Upper lobe of left lung (tissue), 6 donors: ENCODE measurements around the gene CDK5RAP1. TPM values are rescaled to one million over a fixed set of nuclear protein-coding genes. Genes with fewer than 3 reads are reported as not detected.

ENCODE experiments used
- ATAC-seq, 2 donors: fragments of 200-7000 bp; cut with Tn5 transposase; one replicate each; pipeline ENCODE4 v1.9.1; 2022; ENCODE audit warnings: mild to moderate bottlenecking in 2 of 2, moderate library complexity in 2 of 2; ENCODE audit not compliant: low FRiP score in 2 of 2
- DNase-seq, 2 donors: peaks; one replicate each; pipeline ENCODE4 v3.0.0-alpha.2; 2019 to 2020
- H3K27ac ChIP-seq, 4 donors: fragments of 200-600 bp; sonication (generic); one replicate each; pipeline ENCODE4 v1.5.1; 2016 to 2019
- H3K27me3 ChIP-seq, 4 donors: fragments of 200-600 bp; sonication (generic); one replicate each; pipeline ENCODE4 v1.5.1; 2017 to 2019
- H3K36me3 ChIP-seq, 4 donors: fragments of 200-600 bp; sonication (generic); one replicate each; pipeline ENCODE4 v1.5.1; 2016 to 2019
- H3K4me1 ChIP-seq, 4 donors: fragments of 200-600 bp; sonication (generic); one replicate each; pipeline ENCODE4 v1.5.1; 2018 to 2019
- H3K4me3 ChIP-seq, 4 donors: fragments of 200-600 bp; sonication (generic); one replicate each; pipeline ENCODE4 v1.5.1; 2017 to 2019; ENCODE audit warnings: mild to moderate bottlenecking in 2 of 4, moderate library complexity in 1 of 4
- H3K9me3 ChIP-seq, 4 donors: fragments of 200-600 bp; sonication (generic); one replicate each; pipeline ENCODE4 v1.5.1; 2018 to 2019
- CTCF ChIP-seq, 6 experiments: fragments of 450-650 bp in 4 of 6; fragments of 200-600 bp in 2 of 6; sonication (generic) in 2 of 6; IDR thresholded peaks; one replicate each; pipeline ENCODE4 v1.5.1; 2016 to 2019; ENCODE audit warnings: antibody characterized with exemption in 6 of 6
- EP300 ChIP-seq, 4 donors: sonication (generic); formaldehyde crosslinking; IDR thresholded peaks; one replicate each; pipeline ENCODE4 v1.5.1; 2017; ENCODE audit warnings: antibody characterized with exemption in 4 of 4, control low read depth in 2 of 4
- POLR2A ChIP-seq, 4 donors: fragments of 450-650 bp; IDR thresholded peaks; one replicate each; pipeline ENCODE4 v1.5.1; 2016 to 2017; ENCODE audit warnings: antibody characterized with exemption in 4 of 4, mild to moderate bottlenecking in 2 of 4
- POLR2AphosphoS5 ChIP-seq, 2 donors: sonication (generic); formaldehyde crosslinking; IDR thresholded peaks; one replicate each; pipeline ENCODE4 v1.5.1; 2017; ENCODE audit warnings: antibody characterized with exemption in 2 of 2
- WGBS, 2 donors: methylation state at CpG; one replicate each; pipeline ENCODE4 v1.1.5; 2017 to 2018; 5-methylcytosine and 5-hydroxymethylcytosine counted together
- total RNA-seq, 6 donors: library from RNA; depleted of rRNA in 4 of 6; stranded (reverse); fragments of >200 nt in 4 of 6; gene quantifications; one replicate each; pipeline versions ENCODE4 v1.1.0 to v1.2.1, GENCODE V29; 2016 to 2021
- donor health status: DM: no; HTN: no; CAD: no; lungs with moderate emphysema.
- donor health status: DM: no; HTN: yes; CAD: no; lungs with severe emphysema.

CDK5RAP1 gene
- total RNA-seq, 6 donors from 2014 or later, result 19.1 to 33.7 (median 25.0) TPM

- no peaks in the 10 kb centered on the region for H3K4me1 ChIP-seq
- H3K4me3 ChIP-seq, result no peak overlapping the region
- H3K9me3 ChIP-seq, result no peaks in the 10 kb centered on the region
- no peak for DNase-seq
- H3K36me3 ChIP-seq, result peaks cover 2 to 87% (median 42%) of the 10 kb centered on the region in 4 donors
- 86 to 91% methylated on average over 4 of the region's 4 CpGs for WGBS, 2 donors
- TF ChIP-seq POLR2A (IDR thresholded peaks at IDR 0.05) (no peak), POLR2AphosphoS5 (IDR thresholded peaks at IDR 0.05) (no peak), EP300 (IDR thresholded peaks at IDR 0.05) (no peak), CTCF (IDR thresholded peaks at IDR 0.05) (no peak)
- ATAC-seq, result peak in 1 of 2 donors; percentile 59
- H3K27ac ChIP-seq, result peak overlapping the region in 1 of 4 donors; percentile 37
- no peaks in the 10 kb centered on the region for H3K27me3 ChIP-seq
Measured at GRCh38 chr20:33373735-33374605, 27.3 kb downstream of the CDK5RAP1 start.

GRCh38 chr20:33372993-33373441 is 28.3 kb downstream of the CDK5RAP1 start:
- peak overlapping the region in 1 of 4 donors; percentile 7 for H3K27ac ChIP-seq
- 88 to 89% methylated on average over 1 to 4 of the region's 4 CpGs for WGBS, 2 donors
- H3K4me1 ChIP-seq, result no peaks in the 10 kb centered on the region
- H3K27me3 ChIP-seq, result no peaks in the 10 kb centered on the region
- peak in 1 of 2 donors; percentile 26 for DNase-seq
- TF ChIP-seq CTCF (IDR thresholded peaks at IDR 0.05) (no peak), POLR2A (IDR thresholded peaks at IDR 0.05) (no peak), EP300 (IDR thresholded peaks at IDR 0.05) (no peak), POLR2AphosphoS5 (IDR thresholded peaks at IDR 0.05) (no peak)
- peak in 1 of 2 donors; percentile 79 for ATAC-seq
- H3K4me3 ChIP-seq, result no peak overlapping the region
- peaks cover 0 to 86% (median 36%) of the 10 kb centered on the region in 4 donors for H3K36me3 ChIP-seq
- no peaks in the 10 kb centered on the region for H3K9me3 ChIP-seq

- no peaks in the 10 kb centered on the region for H3K4me1 ChIP-seq
- 87 to 92% methylated on average over 8 of the region's 8 CpGs for WGBS, 2 donors
- peak in 1 of 2 donors; percentile 21 for DNase-seq
- no peaks in the 10 kb centered on the region for H3K9me3 ChIP-seq
- H3K36me3 ChIP-seq, result peaks cover 4 to 86% (median 45%) of the 10 kb centered on the region in 4 donors
- no peak for ATAC-seq
- no peak overlapping the region for H3K4me3 ChIP-seq
- peak overlapping the region in 3 of 4 donors; percentile 31 to 62 (median 48) for H3K27ac ChIP-seq
- TF ChIP-seq POLR2A (IDR thresholded peaks at IDR 0.05), result peak in 1 of 4 donors; percentile 20
- TF ChIP-seq CTCF (IDR thresholded peaks at IDR 0.05), result no peak
- H3K27me3 ChIP-seq, result no peaks in the 10 kb centered on the region
Measured at GRCh38 chr20:33370291-33370690, 31.0 kb downstream of the CDK5RAP1 start.

GRCh38 chr20:33362898-33363297 is 38.4 kb downstream of the CDK5RAP1 start:
- TF ChIP-seq CTCF (IDR thresholded peaks at IDR 0.05) (no peak), POLR2A (IDR thresholded peaks at IDR 0.05) (no peak), EP300 (IDR thresholded peaks at IDR 0.05) (no peak), POLR2AphosphoS5 (IDR thresholded peaks at IDR 0.05) (no peak)
- DNase-seq, result no peak
- H3K9me3 ChIP-seq, result no peaks in the 10 kb centered on the region
- 72 to 83% methylated on average over 1 of the region's 1 CpG for WGBS, 2 donors
- H3K4me1 ChIP-seq, result no peaks in the 10 kb centered on the region
- no peak overlapping the region for H3K27ac ChIP-seq
- no peak overlapping the region for H3K4me3 ChIP-seq
- ATAC-seq, result no peak
- H3K36me3 ChIP-seq, result peaks cover 19 to 98% (median 52%) of the 10 kb centered on the region in 4 donors
- no peaks in the 10 kb centered on the region for H3K27me3 ChIP-seq
